ENCODE data around the gene AGT. TPM values are rescaled to one million over a fixed set of nuclear protein-coding genes. Genes with fewer than 3 reads are reported as not detected.

AGT gene
- total and polyA plus RNA-seq, 2 experiments from 2014 or later: 0.11 TPM; not detected in 1

GRCh38 chr1:230691615-230692014, 22.3 kb downstream of the AGT start:
- Histone ChIP-seq H3K4me1 (ENCODE audit: insufficient read depth) (no peaks in the 10 kb centered on the region), H4K20me1 (replicated peaks; ENCODE audit: insufficient read depth) (no peaks in the 10 kb centered on the region; the same call in 1 of the 2 replicates), H3K27me3 (ENCODE audit: insufficient read depth) (no peaks in the 10 kb centered on the region), H3K79me2 (replicated peaks; ENCODE audit: insufficient read depth) (no peaks in the 10 kb centered on the region), H2AFZ (no peak overlapping the region), H3F3A (replicated peaks; ENCODE audit: low read depth) (no peaks in the 10 kb centered on the region), H3K27ac (ENCODE audit: low read depth) (no peak overlapping the region), H3K36me3 (ENCODE audit: insufficient read depth) (peaks cover 41% of the 10 kb centered on the region), H3K4me3 (no peak overlapping the region), H3K4me2 (no peak overlapping the region), H3K9me2 (ENCODE audit: insufficient read depth) (no peaks in the 10 kb centered on the region)
- ATAC-seq (no peak), DNase-seq (ENCODE audit: low spot score) (no peak)
- Mint-ChIP-seq H3K36me3 (ENCODE audit: low read depth) (peaks cover 56% of the 10 kb centered on the region), H3K27me3 (ENCODE audit: insufficient read depth, low read depth, poor library complexity) (peaks cover 4% of the 10 kb centered on the region), H3K27ac (no peak overlapping the region), H3K9me3 (no peaks in the 10 kb centered on the region), H3K4me1 (peaks cover 7% of the 10 kb centered on the region), H3K4me3 (no peak overlapping the region)
- no peak for TF ChIP-seq CREB1 (CRISPR knock-in tag; IDR thresholded peaks at IDR 0.05; ENCODE audit: low read depth)
- TF ChIP-seq ETS1 (IDR thresholded peaks at IDR 0.05): no peak
- TF ChIP-seq EZH2 (IDR thresholded peaks at IDR 0.05; ENCODE audit: low read depth, unreplicated experiment): no peak
- TF ChIP-seq STAT1 (IDR thresholded peaks at IDR 0.05; ENCODE audit: unreplicated experiment): no peak
- TF ChIP-seq NANOG (IDR thresholded peaks at IDR 0.05; ENCODE audit: borderline replicate concordance): no peak
- no peak for TF ChIP-seq POLR2AphosphoS5 (IDR thresholded peaks at IDR 0.05; ENCODE audit: low read depth)
- TF ChIP-seq ZNF114 (CRISPR knock-in tag; IDR thresholded peaks at IDR 0.05): no peak
- no peak for TF ChIP-seq JUNB (IDR thresholded peaks at IDR 0.05; ENCODE audit: unreplicated experiment)

- no peak overlapping the region for H3K4me3 Mint-ChIP-seq
- no peak overlapping the region for H3K4me3 ChIP-seq
- ATAC-seq (no peak), DNase-seq (ENCODE audit: low spot score) (no peak)
- H3K27ac ChIP-seq (ENCODE audit: low read depth): no peak overlapping the region
- no peaks in the 10 kb centered on the region for H3K9me3 Mint-ChIP-seq
- peak; percentile 43 for TF ChIP-seq EZH2phosphoT487 (IDR thresholded peaks at IDR 0.05; ENCODE audit: unreplicated experiment)
- no peak for TF ChIP-seq JUNB (IDR thresholded peaks at IDR 0.05; ENCODE audit: unreplicated experiment)
- TF ChIP-seq EZH2 (IDR thresholded peaks at IDR 0.05; ENCODE audit: low read depth, unreplicated experiment): no peak
- no peaks in the 10 kb centered on the region; the same call in 1 of the 2 replicates for H4K20me1 ChIP-seq (replicated peaks; ENCODE audit: insufficient read depth)
- H3K4me1 Mint-ChIP-seq: peaks cover 7% of the 10 kb centered on the region
- peaks cover 53% of the 10 kb centered on the region for H3K36me3 ChIP-seq (ENCODE audit: insufficient read depth)
- no peaks in the 10 kb centered on the region for H3K9me2 ChIP-seq (ENCODE audit: insufficient read depth)
- H3K27me3 ChIP-seq (ENCODE audit: insufficient read depth): no peaks in the 10 kb centered on the region
- no peaks in the 10 kb centered on the region for H3K79me2 ChIP-seq (replicated peaks; ENCODE audit: insufficient read depth)
- peaks cover 4% of the 10 kb centered on the region for H3K27me3 Mint-ChIP-seq (ENCODE audit: insufficient read depth, low read depth, poor library complexity)
- peaks cover 67% of the 10 kb centered on the region for H3K36me3 Mint-ChIP-seq (ENCODE audit: low read depth)
- no peaks in the 10 kb centered on the region for H3F3A ChIP-seq (replicated peaks; ENCODE audit: low read depth)
- no peak overlapping the region for H2AFZ ChIP-seq
- no peaks in the 10 kb centered on the region for H3K4me1 ChIP-seq (ENCODE audit: insufficient read depth)
- no peak overlapping the region for H3K27ac Mint-ChIP-seq
- no peak overlapping the region for H3K4me2 ChIP-seq
Measured at GRCh38 chr1:230690101-230690500, 23.8 kb downstream of the AGT start.

GRCh38 chr1:230686747-230687146, 27.2 kb downstream of the AGT start:
- Mint-ChIP-seq H3K4me1 (no peaks in the 10 kb centered on the region), H3K36me3 (ENCODE audit: low read depth) (peaks cover 64% of the 10 kb centered on the region), H3K27me3 (ENCODE audit: insufficient read depth, low read depth, poor library complexity) (peaks cover 4% of the 10 kb centered on the region), H3K27ac (no peak overlapping the region), H3K4me3 (no peak overlapping the region), H3K9me3 (no peaks in the 10 kb centered on the region)
- H3K4me3 ChIP-seq: no peak overlapping the region
- H3K4me2 ChIP-seq: no peak overlapping the region
- H3F3A ChIP-seq (replicated peaks; ENCODE audit: low read depth): no peaks in the 10 kb centered on the region
- no peak overlapping the region for H2AFZ ChIP-seq
- no peaks in the 10 kb centered on the region for H3K79me2 ChIP-seq (replicated peaks; ENCODE audit: insufficient read depth)
- no peaks in the 10 kb centered on the region for H3K4me1 ChIP-seq (ENCODE audit: insufficient read depth)
- no peaks in the 10 kb centered on the region for H3K27me3 ChIP-seq (ENCODE audit: insufficient read depth)
- no peaks in the 10 kb centered on the region for H3K9me2 ChIP-seq (ENCODE audit: insufficient read depth)
- DNase-seq (ENCODE audit: low spot score) (no peak), ATAC-seq (no peak)
- H4K20me1 ChIP-seq (replicated peaks; ENCODE audit: insufficient read depth): no peaks in the 10 kb centered on the region; the same call in 1 of the 2 replicates
- H3K36me3 ChIP-seq (ENCODE audit: insufficient read depth): peaks cover 53% of the 10 kb centered on the region
- no peak overlapping the region for H3K27ac ChIP-seq (ENCODE audit: low read depth)
- TF ChIP-seq ZNF331 (CRISPR knock-in tag; IDR thresholded peaks at IDR 0.05; ENCODE audit: low read depth): no peak
- TF ChIP-seq ZNF114 (CRISPR knock-in tag; IDR thresholded peaks at IDR 0.05): no peak
- TF ChIP-seq ETS1 (IDR thresholded peaks at IDR 0.05): no peak
- no peak for TF ChIP-seq CTCF (conservative IDR thresholded peaks at IDR 0.05; ENCODE audit: low read depth in 2 of 2)
